ENCODE data around the gene CDH3. TPM values are rescaled to one million over a fixed set of nuclear protein-coding genes. Genes with fewer than 3 reads are reported as not detected.
A peak's percentile ranks its signal among the peaks of the same experiment; 100 is the strongest.

CDH3 gene
- total and polyA plus RNA-seq, 2 of the 13 experiments (the other 11 are each of a cell fraction or from before 2014, with no cell fraction given) = 0.11 TPM; not detected in 1

- Histone ChIP-seq H3K27me3 (ENCODE audit: control insufficient read depth in 1 of 2, insufficient read depth in 2 of 2, low read length in 2 of 2) (peaks cover 15 to 51% of the 10 kb centered on the region in 2 experiments), H3K36me3 (replicated peaks in 1 of 2; ENCODE audit: control insufficient read depth in 1 of 2, insufficient read depth in 2 of 2, low read length in 2 of 2) (no peaks in the 10 kb centered on the region), H3K4me2 (ENCODE audit: low read depth, low read length) (no peak overlapping the region), H4K20me1 (ENCODE audit: insufficient read depth, low read length) (no peaks in the 10 kb centered on the region; the same call in 1 of the 2 replicates), H3K79me2 (ENCODE audit: insufficient read depth, low read length) (no peaks in the 10 kb centered on the region), H3K4me3 (replicated peaks in 1 of 3; ENCODE audit: insufficient read depth in 1 of 3, low read depth in 2 of 3, low read length in 3 of 3) (no peak overlapping the region), H2AFZ (ENCODE audit: low read length) (no peak overlapping the region), H3K4me1 (ENCODE audit: insufficient read depth, low read length) (peaks cover 24% of the 10 kb centered on the region), H3K27ac (ENCODE audit: extremely low read length, insufficient read depth, low read length) (no peak overlapping the region), H3K9ac (ENCODE audit: insufficient read depth, low read depth, low read length) (no peak overlapping the region), H3K9me3 (ENCODE audit: low read length) (no peaks in the 10 kb centered on the region)
- ChIA-PET POLR2A (no interaction called here), CTCF (ENCODE audit: low intra/inter-chr PET ratio, low total read pairs) (no interaction called here)
- FAIRE-seq = no peak
- intact Hi-C loops (cut with micrococcal nuclease; ENCODE audit: unreplicated experiment) (no loop called here), in situ Hi-C loops (cut with HindIII; ENCODE audit: extremely low pct_ligation_motif_present, low pct_unique_long_range_greater_than_20kb) (no loop called here)
- TF ChIP-seq PATZ1 (CRISPR knock-in tag; IDR thresholded peaks at IDR 0.05) (no peak), ZNF687 (CRISPR knock-in tag; IDR thresholded peaks at IDR 0.05) (0 out of 2 replicates have a peak, but pooled peaks have one; percentile 12), ZNF263 (CRISPR knock-in tag; IDR thresholded peaks at IDR 0.05) (no peak)
- WGBS (ENCODE audit: low lambda C conversion rate) = 57% methylated on average over 32 of the region's 51 CpGs
- BruUV-seq (replicated peaks) = no TSS peak
- no peak for ATAC-seq
- no peak for DNase-seq (ENCODE audit: low spot score)
Observed at GRCh38 chr16:68642436-68643101, 2.5 kb upstream of the CDH3 start.
